Uterus (tissue), 2 donors: Measurements from ENCODE around the gene NT5DC2.

ENCODE experiments used
- CTCF ChIP-seq, 4 experiments: fragments of 200-600 bp in 2 of 4; fragments of 450-650 bp in 2 of 4; sonication (generic) in 2 of 4; IDR thresholded peaks; one replicate each; pipeline ENCODE4 v1.5.1; 2016 to 2019; ENCODE audit warnings: antibody characterized with exemption in 4 of 4, mild to moderate bottlenecking in 2 of 4, moderate library complexity in 1 of 4
- POLR2A ChIP-seq, 2 donors: fragments of 450-650 bp; IDR thresholded peaks; one replicate each; pipeline ENCODE4 v1.6.1; 2016; ENCODE audit warnings: antibody characterized with exemption in 2 of 2, mild to moderate bottlenecking in 1 of 2, moderate library complexity in 1 of 2

- TF ChIP-seq CTCF (IDR thresholded peaks at IDR 0.05): no peak
- TF ChIP-seq POLR2A (IDR thresholded peaks at IDR 0.05): no peak
Observed at GRCh38 chr3:52517796-52518722, 15.6 kb downstream of the NT5DC2 start.
